NB4 (cell line): Measurements from ENCODE around the gene CYP19A1.
A peak's percentile ranks its signal among the peaks of the same experiment; 100 is the strongest.

ENCODE experiments used
- DNase-seq: peaks from one replicate; pipeline ENCODE4 v3.0.0; 2010; ENCODE audit warnings: low read depth
- H3K4me3 ChIP-seq: one replicate; pipeline ENCODE4 v1.5.1; 2011; ENCODE audit warnings: mild to moderate bottlenecking, low read depth, low read length, moderate library complexity
- CTCF ChIP-seq: IDR thresholded peaks from one replicate; pipeline ENCODE4 v1.5.1; 2012; ENCODE audit warnings: low read depth, low read length
- MAX ChIP-seq: IDR thresholded peaks from 2 replicates; pipeline ENCODE4 v1.6.1; 2011; ENCODE audit warnings: low read depth, low read length
- MYC ChIP-seq: IDR thresholded peaks from 2 replicates; pipeline ENCODE4 v1.6.1; 2011; ENCODE audit warnings: low read depth, low read length
- POLR2A ChIP-seq: IDR thresholded peaks from 2 replicates; pipeline ENCODE4 v1.6.1; 2011; ENCODE audit warnings: mild to moderate bottlenecking; ENCODE audit not compliant: insufficient read length; ENCODE audit errors: extremely low read depth

The CYP19A1 gene

GRCh38 chr15:51234176-51234927 is 104.0 kb downstream of the CYP19A1 start:
- H3K4me3 ChIP-seq, result peak overlapping the region; percentile 40
- peak; percentile 87 for DNase-seq
- TF ChIP-seq MAX, result no peak
- no peak for TF ChIP-seq CTCF
- no peak for TF ChIP-seq POLR2A
- no peak for TF ChIP-seq MYC

- H3K4me3 ChIP-seq, result no peak overlapping the region
- DNase-seq, result no peak
- TF ChIP-seq POLR2A, result no peak
- TF ChIP-seq MYC, result no peak
- TF ChIP-seq CTCF, result no peak
- TF ChIP-seq MAX, result no peak
These were observed 105.8 kb downstream of the CYP19A1 start for GRCh38 chr15:51232581-51232980.

DNA sequence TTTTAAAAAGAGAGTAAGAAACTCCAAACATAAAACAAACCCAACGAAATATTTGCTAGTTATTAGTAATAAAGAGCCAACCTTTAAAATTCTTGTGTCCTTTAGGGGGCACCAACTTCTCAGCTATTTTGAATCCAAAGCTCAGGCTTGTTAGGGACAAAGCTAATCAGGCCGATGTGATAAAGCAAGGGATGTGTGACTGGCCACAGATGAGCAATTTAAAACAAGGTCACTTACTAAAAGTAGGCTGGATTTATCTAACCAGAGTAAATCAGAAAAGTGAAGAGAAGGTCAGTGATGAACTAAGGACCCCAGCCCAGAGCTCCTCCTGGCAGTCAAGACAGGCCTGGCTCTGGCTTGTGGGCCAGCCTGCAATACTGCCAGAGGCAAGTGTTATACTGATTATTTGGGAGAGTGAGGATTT is 108.5 kb downstream of the CYP19A1 start:
- peak; percentile 52 for DNase-seq
- TF ChIP-seq MYC, result no peak
- no peak for TF ChIP-seq POLR2A
- TF ChIP-seq CTCF, result no peak
- no peak for TF ChIP-seq MAX
- no peak overlapping the region for H3K4me3 ChIP-seq

- H3K4me3 ChIP-seq, result no peak overlapping the region
- peak; percentile 91 for DNase-seq
These were observed 110.3 kb downstream of the CYP19A1 start for GRCh38 chr15:51227940-51228732.

More at GRCh38 chr15:51227940-51228732, 110.3 kb downstream of the CYP19A1 start:
- TF ChIP-seq CTCF (no peak), MAX (peak; percentile 59), POLR2A (no peak), MYC (0 out of 2 replicates have a peak, but pooled peaks have one; percentile 46)
